GM21526 (cell line): ENCODE measurements around the gene DBNL.

ENCODE experiments used
- ATAC-seq: cut with Tn5 transposase; IDR thresholded peaks from one replicate; pipeline ENCODE4 v1.9.1; 2021; ENCODE audit warnings: moderate library complexity; ENCODE audit not compliant: unreplicated experiment, low FRiP score

DBNL gene

DNA sequence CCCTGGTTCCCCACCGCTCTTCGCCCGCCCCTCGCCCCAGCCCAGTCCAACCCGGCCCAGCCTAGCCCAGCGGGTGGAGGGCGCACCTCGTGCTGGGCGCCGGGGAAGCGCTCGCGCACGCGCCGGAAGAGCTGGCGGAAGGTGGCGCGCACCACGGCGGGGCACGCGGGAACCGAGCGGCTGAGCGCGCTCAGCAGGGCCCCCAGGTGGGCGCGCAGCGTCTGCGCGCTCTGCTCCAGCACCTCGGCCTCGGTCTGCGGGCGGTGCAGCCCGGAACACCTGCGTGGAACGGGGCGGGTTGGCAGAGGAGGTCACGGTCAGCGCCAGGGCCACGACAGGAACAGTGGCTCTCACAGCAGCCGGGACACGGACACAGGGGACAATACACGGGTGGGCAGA, 4.0 kb upstream of the DBNL start:
- ATAC-seq: peak; percentile 30

DNA sequence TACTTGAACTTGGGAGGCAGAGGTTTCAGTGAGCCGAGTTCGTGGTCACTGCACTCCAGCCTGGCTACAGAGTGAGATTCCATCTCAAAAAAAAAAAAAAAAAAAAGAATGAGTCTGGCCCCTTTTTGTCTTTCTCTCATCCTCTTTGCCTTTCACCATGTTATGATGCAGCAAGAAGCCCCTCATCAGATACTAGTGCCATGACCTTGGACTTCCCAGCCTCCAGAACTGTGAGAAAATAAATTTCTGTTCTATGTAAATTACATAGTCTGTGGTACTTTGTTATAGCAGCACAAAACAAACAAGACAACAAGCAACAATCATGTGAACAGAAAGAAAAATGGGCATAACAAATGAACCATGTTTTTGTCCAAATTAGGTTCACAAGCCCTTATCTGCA, 2.3 kb upstream of the DBNL start:
- ATAC-seq: no peak

DNA sequence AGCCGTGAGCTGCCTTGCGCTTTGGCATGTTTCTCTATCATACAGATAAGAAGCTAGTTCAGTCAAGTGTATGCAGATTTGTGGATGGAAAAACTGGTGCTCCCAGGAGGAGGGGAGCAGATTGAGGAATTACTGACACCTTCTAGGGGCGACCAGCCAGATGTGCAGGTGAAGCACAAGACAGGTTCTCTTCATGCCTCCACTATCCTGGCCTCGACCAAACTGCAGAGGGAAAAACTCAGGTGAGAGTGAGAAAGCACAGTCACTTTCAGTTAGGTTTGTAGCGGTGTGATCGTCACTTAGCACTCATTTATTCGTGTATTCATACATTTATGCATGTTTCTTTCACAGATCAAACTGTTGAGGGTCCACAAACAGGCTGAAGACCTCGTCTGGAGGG, 600 bp upstream of the DBNL start:
- no peak for ATAC-seq

GRCh38 chr7:44045226-44046014, 918 bp downstream of the DBNL start:
- peak; percentile 12 for ATAC-seq

DNA sequence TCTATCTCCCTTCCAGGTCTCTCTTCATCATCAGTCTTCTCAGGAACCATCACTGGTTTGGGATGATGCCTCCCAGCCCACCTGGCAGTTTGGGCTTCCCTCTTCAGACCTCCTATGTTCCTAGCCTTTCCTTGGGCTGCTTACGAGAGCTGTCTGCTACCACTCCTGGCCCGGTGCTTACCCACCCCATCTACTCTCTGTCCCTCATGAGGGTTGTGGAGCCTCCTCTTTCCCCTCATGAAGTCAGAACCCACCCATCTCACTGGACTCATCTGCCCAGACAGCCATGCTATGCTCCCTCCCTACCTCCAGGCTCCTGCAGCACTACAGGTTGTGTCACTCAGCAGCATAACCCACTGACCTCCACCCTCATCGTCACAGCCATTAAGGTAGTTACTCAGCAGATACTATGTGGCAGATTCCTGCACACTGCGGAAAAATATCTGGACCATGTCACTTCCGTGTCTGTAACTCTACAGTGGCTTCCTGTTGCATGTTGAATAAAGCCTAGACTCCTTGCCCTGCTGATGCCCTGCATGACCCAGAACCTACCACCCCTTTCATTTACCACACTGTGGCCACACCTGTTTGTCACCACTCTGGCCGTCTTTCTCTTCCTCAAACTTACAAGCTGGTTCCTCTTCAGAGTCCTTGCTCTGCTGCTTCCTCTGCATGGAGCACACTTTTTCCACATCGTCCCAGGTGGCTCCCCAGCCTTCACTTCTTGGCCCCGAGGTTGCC, 2.0 kb downstream of the DBNL start:
- no peak for ATAC-seq

GRCh38 chr7:44048031-44048795, 3.7 kb downstream of the DBNL start:
- no peak for ATAC-seq

DNA sequence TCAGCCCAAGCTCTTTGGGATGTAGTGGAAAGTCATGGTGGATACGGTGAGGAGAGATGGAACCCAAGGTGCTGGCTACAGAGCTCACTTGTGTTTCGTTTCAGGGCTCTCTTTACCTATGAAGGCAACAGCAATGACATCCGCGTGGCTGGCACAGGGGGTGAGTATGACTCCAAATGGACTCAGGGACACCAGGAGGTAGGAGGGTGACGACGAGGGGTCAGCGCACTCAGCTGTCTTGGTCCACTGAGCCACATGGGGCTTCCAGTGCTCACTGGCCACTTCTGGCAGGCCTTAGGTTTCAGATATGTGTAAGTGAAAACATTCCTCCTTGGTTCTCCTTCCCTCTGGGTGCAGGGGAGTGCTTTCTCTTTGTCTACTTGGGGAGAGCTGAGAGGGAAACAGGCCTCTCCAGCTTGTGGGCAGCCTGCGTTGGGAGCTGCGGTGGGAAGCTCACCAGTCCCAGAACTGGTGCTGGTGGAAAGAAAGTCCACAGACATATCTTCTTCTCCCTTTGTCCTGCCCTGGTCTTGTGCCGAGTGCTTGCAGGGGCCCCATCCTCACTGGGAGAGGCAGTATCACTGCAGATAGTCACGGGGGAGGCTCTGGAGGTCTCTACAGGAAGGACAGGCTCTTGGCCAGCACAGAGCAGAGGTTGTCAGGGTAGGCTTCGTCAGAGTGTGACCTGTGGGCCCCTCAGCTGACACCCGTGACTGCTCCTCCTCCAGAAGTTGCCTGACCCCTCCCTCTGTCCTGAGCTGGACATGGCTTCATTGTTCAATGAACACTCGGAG, 5.8 kb downstream of the DBNL start:
- ATAC-seq: no peak

- no peak for ATAC-seq
Observed at GRCh38 chr7:44050915-44051560, 6.5 kb downstream of the DBNL start.

GRCh38 chr7:44051611-44052220, 7.2 kb downstream of the DBNL start:
- no peak for ATAC-seq

DNA sequence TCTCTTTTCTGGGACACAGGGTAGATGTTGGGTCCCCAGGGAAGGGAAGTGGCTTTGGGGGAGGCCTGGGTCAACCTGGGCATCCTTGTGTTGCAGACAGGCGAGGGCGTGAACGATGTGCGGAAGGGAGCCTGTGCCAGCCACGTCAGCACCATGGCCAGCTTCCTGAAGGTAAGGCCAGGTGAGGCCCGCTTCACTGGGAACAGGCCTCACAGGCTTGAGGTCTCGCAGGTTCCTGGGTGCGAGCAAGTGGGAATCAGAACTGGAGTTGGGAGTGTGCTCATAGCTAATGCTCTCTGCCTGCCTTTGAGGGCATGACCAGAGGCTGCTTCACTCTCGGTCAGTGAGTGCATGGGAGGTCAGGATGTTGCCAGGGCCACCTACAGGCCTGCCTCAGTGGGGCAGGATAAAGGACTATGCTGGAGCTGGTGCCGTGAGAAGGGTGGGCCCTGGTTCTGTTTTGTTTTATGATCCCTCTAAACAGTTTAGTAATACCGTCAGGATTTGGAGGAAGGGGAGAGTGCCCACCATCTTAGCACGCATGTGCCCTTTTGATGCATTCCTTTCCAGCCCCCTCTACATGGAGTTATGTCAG, 8.4 kb downstream of the DBNL start:
- ATAC-seq: no peak

DNA sequence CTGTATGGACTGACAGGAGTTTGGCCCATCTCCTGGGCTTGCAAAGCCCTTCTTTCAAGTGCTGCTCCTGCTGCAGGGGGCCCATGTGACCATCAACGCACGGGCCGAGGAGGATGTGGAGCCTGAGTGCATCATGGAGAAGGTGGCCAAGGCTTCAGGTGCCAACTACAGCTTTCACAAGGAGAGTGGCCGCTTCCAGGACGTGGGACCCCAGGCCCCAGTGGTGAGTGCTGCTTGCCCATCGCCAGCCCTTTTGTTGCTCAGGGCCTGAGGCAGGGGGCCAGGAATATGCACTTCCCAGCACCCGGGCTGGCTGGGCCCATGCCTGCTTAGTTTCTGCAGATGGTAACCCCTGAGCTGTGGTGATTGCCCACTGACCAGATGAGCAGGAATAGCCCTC, 12.2 kb downstream of the DBNL start:
- ATAC-seq: no peak

- ATAC-seq: no peak
Observed at GRCh38 chr7:44057181-44057848, 12.8 kb downstream of the DBNL start.

- no peak for ATAC-seq
Observed at GRCh38 chr7:44057849-44058758, 13.6 kb downstream of the DBNL start.

GRCh38 chr7:44058759-44059218, 14.3 kb downstream of the DBNL start:
- ATAC-seq: no peak

GRCh38 chr7:44059219-44060090, 15.0 kb downstream of the DBNL start:
- ATAC-seq: no peak

GRCh38 chr7:44060091-44060947, 15.8 kb downstream of the DBNL start:
- no peak for ATAC-seq
